ENCODE results near the gene GRXCR1. TPM values are rescaled to one million over a fixed set of nuclear protein-coding genes. Genes with fewer than 3 reads are reported as not detected.

GRXCR1 gene
- total and polyA plus RNA-seq, 2 experiments from 2014 or later: not detected

DNA sequence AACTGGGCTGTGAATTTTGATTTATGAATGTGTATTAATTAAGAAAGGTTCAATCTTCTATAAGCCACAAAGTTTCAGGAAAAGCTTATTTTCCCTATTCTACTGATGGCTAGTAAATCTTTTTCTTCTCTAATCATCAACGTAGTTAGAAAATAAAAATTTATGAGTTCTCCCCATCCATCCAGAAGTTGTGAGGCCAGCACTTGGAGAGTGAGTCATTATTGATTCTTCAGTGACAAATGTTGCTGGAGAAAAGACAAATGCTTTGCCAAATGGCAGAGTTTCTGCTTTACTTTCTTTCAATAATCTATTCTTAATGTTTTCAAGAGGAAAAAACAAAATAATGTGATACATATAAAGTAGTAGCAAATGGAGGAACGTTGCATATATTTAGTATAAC, 11.3 kb upstream of the GRXCR1 start:
- no peak overlapping the region for H3K9ac ChIP-seq
- no peaks in the 10 kb centered on the region for H3K4me1 ChIP-seq (ENCODE audit: insufficient read depth)
- no peaks in the 10 kb centered on the region for H3K79me2 ChIP-seq (ENCODE audit: insufficient read depth)
- no peaks in the 10 kb centered on the region for H3K36me3 ChIP-seq (ENCODE audit: low read depth)
- no peak overlapping the region for H3K27ac ChIP-seq
- DNase-seq: no peak
- in situ Hi-C loops (cut with MboI): no loop called here
- no peak overlapping the region for H2AFZ ChIP-seq
- no peaks in the 10 kb centered on the region for H3K9me2 ChIP-seq (ENCODE audit: insufficient read depth)
- no peaks in the 10 kb centered on the region for H4K20me1 ChIP-seq (ENCODE audit: insufficient read depth)
- no peaks in the 10 kb centered on the region; the same call in 1 of the 2 replicates for H3K27me3 ChIP-seq (replicated peaks; ENCODE audit: insufficient read depth)
- 0% methylated on average over 2 of the region's 2 CpGs for WGBS, 2 experiments (ENCODE audit: low coverage in 1 of 2, low lambda C conversion rate in 2 of 2, missing lambda C conversion rate in 2 of 2)
- H3K9me3 ChIP-seq (ENCODE audit: low read depth): no peaks in the 10 kb centered on the region
- TF ChIP-seq EZH2phosphoT487 (IDR thresholded peaks at IDR 0.05; ENCODE audit: insufficient read depth, low read depth): no peak
- TF ChIP-seq EZH2 (IDR thresholded peaks at IDR 0.05; ENCODE audit: insufficient read depth, poor library complexity, severe bottlenecking): no peak
- no peaks in the 10 kb centered on the region for H3F3A ChIP-seq (ENCODE audit: insufficient read depth)
- no peak overlapping the region for H3K4me3 ChIP-seq
- H3K4me2 ChIP-seq (ENCODE audit: unreplicated experiment): no peak overlapping the region

DNA sequence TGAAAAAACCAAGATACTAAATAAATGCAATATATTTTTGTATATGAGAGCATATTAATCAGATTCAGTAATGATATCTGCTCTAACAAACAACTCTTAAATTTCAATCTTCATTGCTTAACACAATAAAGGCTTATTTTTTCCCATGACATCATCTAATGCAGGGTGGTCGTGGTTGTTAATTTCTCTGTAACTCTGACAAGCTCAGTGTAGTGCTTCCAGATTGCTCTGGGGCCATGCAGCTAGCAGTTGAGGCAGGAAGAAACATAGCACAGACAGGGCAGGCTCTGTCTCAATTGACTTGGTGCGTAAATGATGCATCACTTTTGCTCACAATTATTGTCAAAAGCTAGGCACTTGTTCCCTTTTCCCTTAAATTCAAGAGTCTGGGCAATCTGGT, 869 bp upstream of the GRXCR1 start:
- Histone ChIP-seq H3K79me2 (ENCODE audit: insufficient read depth) (no peaks in the 10 kb centered on the region), H3K36me3 (ENCODE audit: low read depth) (no peaks in the 10 kb centered on the region), H3K9me3 (ENCODE audit: low read depth) (no peaks in the 10 kb centered on the region), H3K4me1 (ENCODE audit: insufficient read depth) (no peaks in the 10 kb centered on the region), H3K9ac (no peak overlapping the region), H3K4me2 (ENCODE audit: unreplicated experiment) (no peak overlapping the region), H3F3A (ENCODE audit: insufficient read depth) (no peaks in the 10 kb centered on the region), H3K4me3 (no peak overlapping the region), H3K27me3 (replicated peaks; ENCODE audit: insufficient read depth) (no peaks in the 10 kb centered on the region), H3K9me2 (ENCODE audit: insufficient read depth) (no peaks in the 10 kb centered on the region), H2AFZ (no peak overlapping the region), H4K20me1 (ENCODE audit: insufficient read depth) (no peaks in the 10 kb centered on the region), H3K27ac (no peak overlapping the region)
- no peak for TF ChIP-seq EZH2phosphoT487 (IDR thresholded peaks at IDR 0.05; ENCODE audit: insufficient read depth, low read depth)
- TF ChIP-seq EZH2 (IDR thresholded peaks at IDR 0.05; ENCODE audit: insufficient read depth, poor library complexity, severe bottlenecking): no peak
- in situ Hi-C loops (cut with MboI): no loop called here
- WGBS, 2 experiments (ENCODE audit: low coverage in 1 of 2, low lambda C conversion rate in 2 of 2, missing lambda C conversion rate in 2 of 2): 17 to 25% methylated on average over 2 of the region's 2 CpGs
- no peak for DNase-seq

GRCh38 chr4:42895452-42895851, 2.9 kb downstream of the GRXCR1 start:
- in situ Hi-C loops (cut with MboI): no loop called here

DNA sequence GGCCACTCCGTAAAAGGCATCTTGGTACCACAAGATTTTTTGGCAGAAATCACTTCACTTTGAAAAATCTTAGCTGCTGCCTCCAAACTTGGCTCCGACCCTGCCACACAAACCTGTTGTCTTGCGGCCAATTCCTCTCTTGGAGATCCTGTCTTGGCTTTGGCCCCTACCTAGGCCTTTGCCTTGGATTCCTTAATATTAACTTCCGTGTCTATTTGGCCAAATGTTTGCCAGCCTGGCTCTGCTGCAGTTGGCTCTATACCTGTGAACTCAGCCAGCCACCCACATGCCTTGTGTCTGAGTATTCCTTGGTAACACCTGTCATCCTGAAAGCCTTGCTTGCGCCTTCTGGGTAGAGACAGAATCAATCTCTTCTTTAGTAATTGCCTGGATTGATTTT, 12.5 kb downstream of the GRXCR1 start:
- Histone ChIP-seq H3K79me2 (ENCODE audit: insufficient read depth) (no peaks in the 10 kb centered on the region), H3K4me3 (no peak overlapping the region), H3K9me2 (ENCODE audit: insufficient read depth) (no peaks in the 10 kb centered on the region), H3K27ac (no peak overlapping the region), H3K9ac (no peak overlapping the region), H3K36me3 (ENCODE audit: low read depth) (no peaks in the 10 kb centered on the region), H3K4me1 (ENCODE audit: insufficient read depth) (no peaks in the 10 kb centered on the region), H3K4me2 (ENCODE audit: unreplicated experiment) (no peak overlapping the region), H2AFZ (no peak overlapping the region), H3F3A (ENCODE audit: insufficient read depth) (no peaks in the 10 kb centered on the region), H3K9me3 (ENCODE audit: low read depth) (no peaks in the 10 kb centered on the region), H4K20me1 (ENCODE audit: insufficient read depth) (no peaks in the 10 kb centered on the region), H3K27me3 (replicated peaks; ENCODE audit: insufficient read depth) (no peaks in the 10 kb centered on the region)
- no peak for TF ChIP-seq EZH2phosphoT487 (IDR thresholded peaks at IDR 0.05; ENCODE audit: insufficient read depth, low read depth)
- no peak for TF ChIP-seq EZH2 (IDR thresholded peaks at IDR 0.05; ENCODE audit: insufficient read depth, poor library complexity, severe bottlenecking)
- 29 to 31% methylated on average over 5 of the region's 5 CpGs for WGBS, 2 experiments (ENCODE audit: low coverage in 1 of 2, low lambda C conversion rate in 2 of 2, missing lambda C conversion rate in 2 of 2)
- in situ Hi-C loops (cut with MboI): no loop called here
- no peak for DNase-seq

More at GRCh38 chr4:42895452-42895851, 2.9 kb downstream of the GRXCR1 start:
- Histone ChIP-seq H3K4me2 (ENCODE audit: unreplicated experiment) (no peak overlapping the region), H3K27me3 (replicated peaks; ENCODE audit: insufficient read depth) (no peaks in the 10 kb centered on the region), H3K4me3 (no peak overlapping the region), H3K9ac (no peak overlapping the region), H3K4me1 (ENCODE audit: insufficient read depth) (no peaks in the 10 kb centered on the region), H3K79me2 (ENCODE audit: insufficient read depth) (no peaks in the 10 kb centered on the region), H4K20me1 (ENCODE audit: insufficient read depth) (no peaks in the 10 kb centered on the region), H3F3A (ENCODE audit: insufficient read depth) (no peaks in the 10 kb centered on the region), H3K9me2 (ENCODE audit: insufficient read depth) (no peaks in the 10 kb centered on the region), H3K9me3 (ENCODE audit: low read depth) (no peaks in the 10 kb centered on the region), H3K27ac (no peak overlapping the region), H2AFZ (no peak overlapping the region), H3K36me3 (ENCODE audit: low read depth) (no peaks in the 10 kb centered on the region)
- TF ChIP-seq EZH2 (IDR thresholded peaks at IDR 0.05; ENCODE audit: insufficient read depth, poor library complexity, severe bottlenecking) (no peak), EZH2phosphoT487 (IDR thresholded peaks at IDR 0.05; ENCODE audit: insufficient read depth, low read depth) (no peak)
- DNase-seq: no peak

DNA sequence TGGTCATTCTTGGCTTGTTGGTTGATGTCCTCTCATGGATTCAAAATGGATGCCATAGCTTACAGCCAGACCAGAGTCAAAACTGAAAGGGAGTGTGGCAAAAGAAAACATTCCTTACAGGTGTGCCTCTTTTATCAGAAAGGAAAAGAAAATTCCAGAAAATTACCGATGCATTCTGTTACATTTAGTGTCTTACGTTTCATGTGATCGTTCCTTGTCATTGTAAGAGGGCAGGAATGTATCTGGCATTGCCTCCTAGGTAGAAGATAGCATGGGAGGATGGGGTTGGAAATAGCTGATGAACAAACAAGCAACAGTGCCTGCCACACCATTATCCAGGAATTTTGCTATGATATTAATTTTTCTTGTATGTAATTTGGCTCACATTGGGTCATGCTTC, 13.1 kb downstream of the GRXCR1 start:
- DNase-seq: no peak
- Histone ChIP-seq H3F3A (ENCODE audit: insufficient read depth) (no peaks in the 10 kb centered on the region), H3K27me3 (replicated peaks; ENCODE audit: insufficient read depth) (no peaks in the 10 kb centered on the region), H3K27ac (no peak overlapping the region), H3K4me2 (ENCODE audit: unreplicated experiment) (no peak overlapping the region), H3K4me1 (ENCODE audit: insufficient read depth) (no peaks in the 10 kb centered on the region), H3K9ac (no peak overlapping the region), H3K9me3 (ENCODE audit: low read depth) (no peaks in the 10 kb centered on the region), H3K4me3 (no peak overlapping the region), H2AFZ (no peak overlapping the region), H3K36me3 (ENCODE audit: low read depth) (no peaks in the 10 kb centered on the region), H3K79me2 (ENCODE audit: insufficient read depth) (no peaks in the 10 kb centered on the region), H3K9me2 (ENCODE audit: insufficient read depth) (no peaks in the 10 kb centered on the region), H4K20me1 (ENCODE audit: insufficient read depth) (no peaks in the 10 kb centered on the region)
- WGBS, 2 experiments (ENCODE audit: low coverage in 1 of 2, low lambda C conversion rate in 2 of 2, missing lambda C conversion rate in 2 of 2): 50 to 51% methylated on average over 3 of the region's 3 CpGs
- TF ChIP-seq EZH2 (IDR thresholded peaks at IDR 0.05; ENCODE audit: insufficient read depth, poor library complexity, severe bottlenecking) (no peak), EZH2phosphoT487 (IDR thresholded peaks at IDR 0.05; ENCODE audit: insufficient read depth, low read depth) (no peak)
- in situ Hi-C loops (cut with MboI): no loop called here

Data from GM23248 (cell line).